HG03097 (cell line): ENCODE data around the gene SRPK2.
A peak's percentile ranks its signal among the peaks of the same experiment; 100 is the strongest.
"Not testable (repeated sequence)": the region's sequence is repeated elsewhere in the genome, so short reads cannot be mapped to it uniquely, and the experiment has no call there.

ENCODE experiments used
- ATAC-seq: cut with Tn5 transposase; IDR thresholded peaks from one replicate; pipeline ENCODE4 v1.9.1; 2021; ENCODE audit not compliant: unreplicated experiment, low FRiP score

The SRPK2 gene

DNA sequence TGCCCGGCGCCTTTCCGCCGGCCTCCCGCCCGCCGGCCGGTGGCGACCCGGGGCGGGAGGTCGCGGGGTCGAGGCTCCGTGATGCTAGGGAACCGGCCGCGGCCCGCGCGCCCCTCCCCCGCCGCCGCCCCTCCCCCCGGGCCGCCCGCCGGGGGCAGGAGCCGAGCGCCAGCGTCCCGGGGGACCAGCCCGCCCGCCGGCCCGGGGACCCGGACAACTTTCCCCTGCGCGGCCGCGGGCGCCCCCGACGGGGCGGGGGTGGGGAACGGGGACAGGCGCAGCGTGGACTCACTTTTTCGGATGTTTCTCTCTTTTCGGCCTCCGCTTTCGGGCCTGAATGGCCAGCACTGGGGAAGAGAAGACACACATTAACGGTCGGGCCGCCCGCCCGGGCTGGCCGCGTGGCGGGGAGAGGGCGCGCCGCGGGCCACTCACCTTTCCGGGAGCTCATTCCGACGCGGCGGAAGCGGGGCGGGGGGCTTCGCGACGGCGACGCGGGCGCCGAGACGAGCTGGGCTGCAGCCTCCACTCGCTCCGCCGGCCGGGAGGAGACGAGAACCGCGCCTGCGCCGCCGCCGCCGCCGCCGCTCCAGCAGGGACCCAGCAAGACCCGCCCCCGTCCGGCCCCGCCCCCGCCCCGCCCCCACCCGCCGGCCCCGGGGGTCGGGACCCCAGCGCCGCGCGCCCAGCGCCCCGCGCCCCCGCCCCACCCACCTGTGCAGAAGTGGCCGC is at the start of gene SRPK2:
SRPK2 (minus strand) TSS at position 566 of the 732 bp plus-strand sequence.
- peak; percentile 66 for ATAC-seq

DNA sequence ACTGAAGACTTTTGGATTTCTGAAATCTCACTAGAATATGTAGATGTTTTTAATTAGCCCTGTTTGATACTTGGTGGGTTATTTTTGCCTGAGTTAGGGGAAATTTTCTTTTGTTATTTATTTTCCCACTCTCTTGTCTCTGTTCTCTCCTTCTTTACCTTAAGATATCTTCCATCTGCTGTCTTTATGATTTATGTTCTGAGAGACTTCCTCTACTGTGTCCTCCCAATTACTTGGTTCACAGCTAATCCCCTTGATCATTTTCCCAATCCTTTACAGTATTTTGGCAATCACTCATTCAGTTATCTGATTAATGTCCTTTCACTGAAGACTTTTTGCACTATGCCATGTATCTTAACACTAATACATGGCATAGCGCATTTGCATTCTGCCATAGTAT is 49.5 kb upstream of the SRPK2 start:
- no peak for ATAC-seq

DNA sequence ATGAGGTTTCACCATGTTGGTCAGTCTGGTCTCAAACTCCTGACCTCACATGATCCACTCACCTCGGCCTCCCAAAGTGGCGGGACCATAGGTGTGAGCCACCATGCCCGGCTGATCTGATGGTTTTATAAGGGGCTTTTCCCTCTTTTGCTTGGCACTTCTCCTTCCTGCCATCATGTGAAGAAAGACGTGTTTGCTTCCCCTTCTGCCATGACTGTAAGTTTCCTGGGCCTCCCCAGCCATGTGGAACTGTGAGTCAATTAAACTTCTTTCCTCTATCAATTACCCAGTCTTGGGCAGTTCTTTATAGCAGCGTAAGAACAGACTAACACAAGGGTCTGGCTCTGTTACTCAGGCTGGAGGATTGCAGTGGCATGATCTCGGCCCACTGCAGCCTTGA is 48.6 kb upstream of the SRPK2 start:
- ATAC-seq: not testable (repeated sequence)

DNA sequence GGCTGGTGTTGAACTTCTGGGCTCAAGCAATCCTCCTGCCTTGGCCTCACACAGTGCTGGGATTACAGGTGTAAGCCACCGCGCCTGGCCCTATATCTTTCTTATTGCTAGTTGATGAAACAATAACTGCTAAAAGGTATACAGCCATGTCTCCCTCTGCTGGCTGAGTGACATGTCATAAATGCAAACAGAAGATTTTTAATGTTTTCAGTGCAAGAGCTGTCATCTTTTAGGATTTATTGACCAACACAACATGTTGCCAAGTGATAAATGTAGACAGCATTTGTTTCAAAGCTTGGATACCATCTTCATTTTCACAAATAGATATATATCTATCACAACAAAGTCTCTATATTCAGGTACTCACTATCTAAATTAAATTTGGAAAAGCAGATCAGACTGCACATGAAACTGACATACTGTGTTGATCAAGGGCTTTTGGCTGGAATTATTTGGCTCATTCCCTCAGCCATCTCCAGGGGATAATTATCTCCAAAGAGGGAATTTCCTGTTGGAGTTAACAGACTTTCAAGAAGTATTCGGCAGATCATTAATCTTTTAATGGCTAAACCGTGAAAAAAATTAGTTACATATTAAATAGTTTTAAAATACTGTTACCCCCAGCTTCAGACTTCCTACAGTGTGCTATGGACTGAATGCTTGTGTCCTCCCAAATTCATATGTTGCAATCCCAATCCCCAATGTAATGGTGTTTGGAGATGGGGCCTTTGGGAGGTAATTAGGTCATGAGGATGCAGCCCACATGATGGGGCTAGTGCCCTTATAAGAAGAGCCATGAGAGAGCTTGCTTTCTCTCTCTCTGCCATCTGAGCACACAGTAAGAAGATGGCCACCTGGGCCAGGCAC is 41.3 kb upstream of the SRPK2 start:
- no peak for ATAC-seq

DNA sequence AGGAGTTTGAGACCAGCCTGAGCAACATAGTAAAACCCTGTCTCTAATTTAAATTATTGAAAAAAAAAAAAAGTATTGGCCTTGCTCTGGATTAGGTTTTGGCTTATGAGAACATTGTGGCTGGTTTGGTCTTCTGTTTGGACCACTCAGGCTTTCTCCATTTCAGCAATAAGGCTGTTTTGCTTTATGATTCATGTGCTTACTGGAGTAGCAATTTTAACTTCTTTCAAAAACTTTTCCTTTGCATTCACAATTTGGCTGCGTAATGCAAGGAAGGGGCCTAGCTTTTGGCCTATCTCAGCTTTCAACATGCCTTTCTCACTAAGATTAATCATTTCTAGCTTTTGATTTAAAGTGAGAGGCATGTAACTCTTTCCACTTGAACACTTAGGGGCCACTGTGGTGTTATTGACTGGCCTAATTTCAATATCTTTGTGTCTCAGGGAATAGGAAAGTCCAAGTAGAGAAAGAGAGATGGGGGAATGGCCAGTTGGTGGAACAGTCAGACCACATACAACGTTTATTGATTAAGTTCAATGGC is 38.0 kb upstream of the SRPK2 start:
- no peak for ATAC-seq

DNA sequence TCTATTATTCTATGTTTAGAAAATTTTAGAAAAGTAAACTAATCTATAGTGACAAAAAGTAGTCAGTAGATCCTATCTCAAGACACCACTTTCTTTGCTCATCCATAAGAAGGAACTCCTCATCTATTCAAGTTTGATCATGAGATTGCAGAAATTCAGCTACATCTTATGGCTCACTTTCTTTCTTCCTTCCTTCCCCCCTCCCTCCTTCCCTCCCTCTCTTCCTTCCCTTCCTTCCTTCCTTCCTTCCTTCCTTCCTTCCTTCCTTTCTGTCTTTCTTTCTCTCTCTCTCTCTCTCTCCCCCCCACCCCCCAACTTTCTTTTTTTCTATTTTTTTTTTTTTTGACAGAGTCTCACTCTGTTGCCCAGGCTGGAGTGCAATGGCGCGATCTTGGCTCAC is 35.3 kb upstream of the SRPK2 start:
- ATAC-seq: no peak

DNA sequence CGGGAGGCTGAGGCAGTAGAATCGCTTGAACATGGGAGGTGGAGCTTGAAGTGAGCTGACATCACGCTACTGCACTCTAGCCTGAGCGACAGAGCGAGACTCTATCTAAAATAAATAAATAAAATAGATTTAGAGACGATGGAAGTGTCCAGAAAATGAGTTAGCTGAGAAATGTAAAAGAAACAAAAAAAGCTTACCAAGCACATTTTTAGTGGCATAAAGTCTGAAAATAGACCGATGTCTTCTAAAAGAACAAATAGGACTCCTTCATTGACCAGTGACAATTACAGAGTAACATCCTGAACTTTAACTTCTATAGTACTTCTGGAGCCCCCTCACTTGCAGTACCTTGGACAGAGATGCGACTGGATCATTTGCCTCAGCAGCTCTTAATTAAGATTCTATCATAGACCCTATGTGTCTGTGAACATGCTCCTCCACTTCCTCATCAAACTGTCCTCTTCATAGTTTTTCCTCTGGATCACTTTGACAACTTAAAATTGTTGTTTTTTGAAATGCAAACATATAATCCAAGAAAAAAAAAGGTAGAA is 25.2 kb upstream of the SRPK2 start:
- no peak for ATAC-seq

DNA sequence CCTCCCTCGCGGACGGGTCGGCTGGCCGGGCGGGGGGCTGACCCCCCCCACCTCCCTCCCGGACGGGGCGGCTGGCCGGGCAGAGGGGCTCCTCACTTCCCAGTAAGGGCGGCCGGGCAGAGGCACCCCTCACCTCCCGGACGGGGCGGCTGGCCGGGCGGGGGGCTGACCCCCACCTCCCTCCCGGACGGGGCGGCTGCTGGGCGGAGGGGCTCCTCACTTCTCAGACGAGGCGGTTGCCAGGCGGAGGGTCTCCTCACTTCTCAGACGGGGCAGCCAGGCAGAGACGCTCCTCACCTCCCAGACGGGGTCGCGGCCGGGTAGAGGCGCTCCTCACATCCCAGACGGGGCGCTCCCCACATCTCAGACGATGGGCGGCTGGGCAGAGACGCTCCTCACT is 22.1 kb upstream of the SRPK2 start:
- not testable (repeated sequence) for ATAC-seq

DNA sequence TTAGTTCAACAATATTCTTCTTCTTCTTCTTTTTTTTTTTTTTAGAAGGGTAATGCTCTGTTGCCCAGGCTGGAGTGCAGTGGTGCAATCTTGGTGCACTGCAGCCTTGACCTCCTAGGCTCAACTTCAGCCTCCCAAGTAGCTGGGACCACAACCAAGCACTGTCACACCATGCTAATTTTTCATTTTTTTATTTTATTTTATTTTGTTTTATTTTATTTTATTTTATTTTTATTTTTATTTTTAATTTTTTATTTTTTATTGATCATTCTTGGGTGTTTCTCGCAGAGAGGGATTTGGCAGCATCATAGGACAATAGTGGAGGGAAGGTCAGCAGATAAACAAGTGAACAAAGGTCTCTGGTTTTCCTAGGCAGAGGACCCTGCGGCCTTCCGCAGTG is 21.1 kb upstream of the SRPK2 start:
- not testable (repeated sequence) for ATAC-seq

DNA sequence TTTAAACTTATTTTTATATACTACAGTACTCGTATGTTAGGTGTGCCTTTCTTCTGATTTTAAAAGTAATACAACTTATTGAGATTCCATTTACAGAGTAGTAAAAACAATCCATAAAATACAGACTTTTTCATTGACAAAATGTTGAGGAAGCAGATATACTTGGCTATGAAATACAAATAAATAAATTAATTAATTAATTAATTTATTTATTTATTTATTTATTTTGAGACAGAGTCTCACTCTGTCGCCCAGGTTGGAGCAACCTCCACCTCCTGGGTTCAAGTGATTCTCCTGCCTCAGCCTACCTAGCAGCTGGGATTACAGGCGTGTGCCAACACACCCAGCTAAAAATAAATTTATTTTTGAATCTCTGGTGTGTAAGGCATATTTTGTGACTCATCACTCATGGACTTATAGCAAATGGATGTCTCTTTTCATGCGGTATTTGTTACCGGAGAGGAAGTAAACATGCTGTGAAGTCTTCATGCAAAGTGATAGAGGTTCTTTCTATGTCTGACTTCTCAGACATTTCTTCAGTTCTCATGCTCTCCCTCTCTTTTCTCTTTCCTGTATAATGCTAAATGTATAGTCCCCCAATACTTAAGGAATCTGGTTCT is 20.2 kb upstream of the SRPK2 start:
- no peak for ATAC-seq

DNA sequence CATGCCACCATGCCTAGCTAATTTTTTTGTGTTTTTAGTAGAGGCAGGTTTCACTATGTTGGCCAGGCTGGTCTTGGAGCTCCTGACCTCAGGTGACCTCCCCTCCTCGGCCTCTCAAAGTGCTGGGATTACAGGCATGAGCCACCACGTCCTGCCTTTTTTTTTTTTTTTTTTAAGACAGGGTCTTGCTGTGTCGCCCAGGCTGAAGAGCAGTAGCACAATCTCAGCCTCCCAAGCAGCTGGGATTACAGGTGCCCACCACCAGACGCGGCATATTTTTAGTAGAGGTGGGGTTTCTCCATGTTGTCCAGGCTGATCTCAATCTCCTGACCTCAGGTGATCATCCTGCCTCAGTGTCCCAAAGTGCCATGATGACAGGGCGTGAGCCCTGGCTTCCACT is 14.4 kb upstream of the SRPK2 start:
- no peak for ATAC-seq

DNA sequence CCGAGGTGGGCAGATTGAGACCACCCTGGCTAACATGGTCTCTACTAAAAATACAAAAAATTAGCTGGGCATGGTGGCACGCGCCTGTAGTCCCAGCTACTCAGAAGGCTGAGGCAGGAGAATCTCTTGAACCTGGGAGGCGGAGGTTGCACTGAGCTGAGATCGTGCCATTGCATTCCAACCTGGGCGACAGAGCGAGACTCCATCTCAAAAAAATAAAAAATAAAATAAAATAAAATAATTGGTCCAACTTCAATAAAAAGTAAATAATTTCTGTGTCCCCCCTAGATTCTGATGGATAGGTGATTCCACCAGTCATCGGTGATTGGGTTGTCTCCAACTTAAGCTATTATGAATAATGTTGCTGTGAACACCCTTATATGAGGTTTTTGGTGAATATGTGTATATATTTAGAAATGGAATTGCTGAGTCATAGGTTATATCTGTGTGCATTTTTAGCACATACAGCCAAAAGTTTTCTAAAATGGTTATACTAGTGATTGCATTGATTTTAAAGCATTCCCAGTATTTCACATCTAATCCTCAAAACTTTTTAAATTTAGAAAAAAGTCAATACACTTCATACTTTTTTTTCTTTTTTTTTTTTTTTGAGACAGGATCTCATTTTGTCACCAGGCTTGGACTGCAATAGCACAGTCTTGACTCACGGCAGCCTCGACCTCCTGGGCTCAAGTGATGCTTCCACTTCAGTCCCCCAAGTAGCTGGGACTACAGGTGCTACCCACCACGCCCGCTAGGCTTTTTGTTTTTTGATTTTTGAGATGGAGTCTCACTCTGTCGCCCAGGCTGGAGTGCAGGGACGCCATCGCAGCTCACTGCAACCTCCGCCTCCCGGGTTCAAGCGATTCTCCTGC is 13.7 kb upstream of the SRPK2 start:
- ATAC-seq: no peak

DNA sequence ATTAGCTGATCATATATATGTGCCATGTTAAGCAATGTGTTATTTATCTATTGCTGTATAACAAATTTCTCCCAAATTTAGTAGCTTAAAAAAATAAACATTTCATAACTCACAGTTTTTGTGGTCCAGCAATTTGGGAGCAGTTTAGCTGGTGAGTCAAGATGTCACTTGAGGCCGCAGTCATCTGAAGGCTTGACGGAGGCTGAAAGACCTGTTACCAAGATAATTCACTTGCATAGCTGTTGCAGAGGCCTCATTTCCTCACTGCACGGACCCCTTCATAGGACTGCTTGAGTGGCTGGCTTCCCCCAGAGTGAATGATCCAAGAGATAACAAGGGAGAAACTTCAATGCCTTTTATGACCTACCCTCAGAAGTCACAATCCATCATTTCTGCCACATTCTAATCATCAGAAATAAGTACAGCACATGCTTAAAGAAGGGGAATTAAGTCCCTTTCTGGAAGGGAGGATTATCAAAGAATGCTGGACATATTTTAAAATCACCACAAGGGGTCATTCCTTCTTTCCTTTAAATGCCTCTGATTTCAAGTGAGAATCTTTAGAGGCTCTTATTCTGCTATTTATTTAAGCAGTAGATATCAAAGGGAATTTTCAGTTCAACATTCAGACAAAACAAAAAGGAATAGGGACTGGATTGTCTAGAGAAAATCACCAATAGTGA is 10.5 kb upstream of the SRPK2 start:
- ATAC-seq: no peak

DNA sequence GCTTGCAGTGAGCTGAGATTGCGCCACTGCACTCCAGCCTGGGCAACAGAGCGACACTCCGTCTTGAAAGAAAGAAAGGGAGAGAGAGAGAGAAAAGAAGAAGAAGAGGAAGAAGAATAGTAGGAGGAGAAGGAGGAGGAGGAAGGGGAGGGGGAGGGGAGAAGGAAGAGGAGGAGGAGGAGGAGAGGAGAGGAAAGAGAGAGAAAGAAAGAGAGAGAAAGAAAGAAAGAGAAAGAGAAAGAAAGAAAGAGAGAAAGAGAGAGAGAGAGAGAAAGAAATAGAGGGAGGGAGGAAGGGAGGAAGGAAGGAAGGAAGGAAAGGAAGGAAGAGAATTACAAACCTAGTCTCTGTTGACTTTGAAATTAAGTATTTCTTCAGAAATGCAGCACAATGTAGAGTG is 7.8 kb upstream of the SRPK2 start:
- ATAC-seq: no peak

DNA sequence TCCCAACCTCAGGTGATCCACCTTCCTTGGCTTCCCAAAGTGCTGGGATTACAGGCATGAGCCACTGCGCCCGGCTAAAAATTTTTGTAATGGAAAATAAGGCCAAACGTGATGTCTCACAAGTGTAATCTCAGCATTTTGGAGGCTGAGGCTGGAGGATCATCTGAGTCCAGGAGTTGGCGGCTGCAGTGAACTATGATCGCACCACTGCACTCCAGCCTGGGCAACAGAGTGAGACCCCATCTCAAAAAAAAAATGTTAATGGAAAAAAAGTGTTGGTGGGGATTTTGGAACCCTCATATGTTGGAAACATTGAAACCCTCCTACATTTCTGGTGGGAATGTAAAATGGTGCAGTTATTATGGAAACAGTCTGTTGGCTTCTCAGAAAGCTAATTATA is 2.7 kb upstream of the SRPK2 start:
- ATAC-seq: no peak

DNA sequence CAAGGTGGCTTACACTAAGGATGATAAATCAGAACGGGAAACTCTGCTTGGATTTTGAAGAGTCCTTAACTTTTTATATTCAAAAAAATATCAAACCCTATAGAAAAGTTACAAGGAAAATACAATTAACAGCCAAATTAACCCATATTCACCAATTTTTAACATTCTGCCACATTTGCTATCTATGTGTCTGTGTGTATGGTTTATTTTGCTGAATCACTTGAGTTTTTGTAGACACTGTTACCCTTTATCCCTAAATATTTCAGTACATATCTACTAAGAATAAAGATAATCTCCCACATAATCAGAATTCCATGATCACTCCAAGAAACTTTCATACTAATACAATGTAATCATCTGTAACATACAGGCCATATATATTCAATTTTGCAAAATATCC is 1.2 kb upstream of the SRPK2 start:
- ATAC-seq: no peak

DNA sequence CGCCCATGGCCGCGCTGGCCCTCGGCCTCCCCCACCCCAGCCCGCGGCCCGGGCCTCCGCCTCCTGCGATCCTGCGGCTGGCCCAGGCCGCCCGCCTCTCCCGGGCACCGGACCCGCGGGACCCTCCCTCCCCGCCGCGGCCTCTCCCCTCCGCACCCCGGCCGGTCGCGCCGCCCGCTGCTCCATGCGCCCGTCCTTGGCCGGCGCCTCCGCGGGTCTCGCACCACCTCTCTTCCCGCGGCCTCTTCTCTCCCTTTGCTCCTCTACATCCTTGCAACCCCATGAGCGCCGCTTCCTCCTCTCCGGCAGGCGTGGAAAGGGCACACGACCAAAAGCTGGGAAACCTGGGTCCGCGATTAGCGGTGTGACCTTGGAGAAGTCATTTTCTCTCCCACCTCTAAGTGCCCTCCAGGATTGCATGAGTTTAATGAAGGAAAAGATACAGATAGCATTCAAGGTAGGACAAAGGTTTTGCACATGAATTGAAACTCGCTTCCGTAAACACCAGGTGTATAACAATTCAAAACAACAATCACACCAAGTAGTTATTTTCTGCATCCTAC is 448 bp upstream of the SRPK2 start:
- ATAC-seq: peak; percentile 30

DNA sequence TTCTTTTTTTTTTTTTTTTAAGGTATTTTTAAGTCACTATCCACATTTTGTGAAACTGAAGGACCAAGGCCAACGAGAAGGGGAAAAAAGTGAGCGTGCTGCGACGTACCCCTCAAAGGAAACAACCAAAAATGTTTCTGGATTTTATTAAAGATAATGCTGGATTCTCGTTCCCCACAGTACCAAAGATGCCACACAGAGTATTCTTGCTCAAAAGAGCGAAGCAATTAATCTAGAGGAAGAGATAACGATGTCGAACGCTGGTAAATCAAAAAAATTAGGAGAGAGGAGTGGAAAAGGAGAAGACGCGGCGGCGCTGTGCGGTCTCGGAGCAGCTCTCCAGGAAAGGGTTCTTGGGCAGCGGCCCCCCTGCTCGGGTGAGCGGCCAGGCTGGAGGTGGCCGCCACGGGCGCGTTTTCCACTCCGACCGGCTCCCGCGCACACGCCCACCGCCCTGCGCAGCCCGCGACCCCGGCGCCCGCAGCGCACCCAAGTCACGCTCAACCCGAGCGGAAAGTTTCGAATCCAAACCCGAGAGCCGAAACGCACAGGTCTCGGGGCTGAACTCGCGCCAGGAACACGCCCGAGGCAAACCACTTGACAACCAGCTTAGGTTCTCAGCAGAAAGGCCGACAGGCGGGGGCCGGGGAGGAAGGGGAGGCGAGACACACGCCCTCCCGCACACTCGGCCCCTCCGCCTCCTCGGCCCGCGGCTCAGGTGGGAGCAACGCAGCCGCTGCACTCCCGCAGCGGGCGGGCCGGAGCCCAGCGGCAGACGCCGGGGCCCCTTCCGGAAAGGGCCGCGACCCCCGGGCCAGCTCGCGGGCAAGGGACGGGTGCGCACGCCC is 989 bp downstream of the SRPK2 start:
- ATAC-seq: peak; percentile 34
